Measurements from ENCODE around the gene CTDSPL2. TPM values are rescaled to one million over a fixed set of nuclear protein-coding genes. Genes with fewer than 3 reads are reported as not detected.

CTDSPL2 gene
- total RNA-seq = 10 to 100 TPM; 47.4 to 72.4 (median 54.3) TPM

DNA sequence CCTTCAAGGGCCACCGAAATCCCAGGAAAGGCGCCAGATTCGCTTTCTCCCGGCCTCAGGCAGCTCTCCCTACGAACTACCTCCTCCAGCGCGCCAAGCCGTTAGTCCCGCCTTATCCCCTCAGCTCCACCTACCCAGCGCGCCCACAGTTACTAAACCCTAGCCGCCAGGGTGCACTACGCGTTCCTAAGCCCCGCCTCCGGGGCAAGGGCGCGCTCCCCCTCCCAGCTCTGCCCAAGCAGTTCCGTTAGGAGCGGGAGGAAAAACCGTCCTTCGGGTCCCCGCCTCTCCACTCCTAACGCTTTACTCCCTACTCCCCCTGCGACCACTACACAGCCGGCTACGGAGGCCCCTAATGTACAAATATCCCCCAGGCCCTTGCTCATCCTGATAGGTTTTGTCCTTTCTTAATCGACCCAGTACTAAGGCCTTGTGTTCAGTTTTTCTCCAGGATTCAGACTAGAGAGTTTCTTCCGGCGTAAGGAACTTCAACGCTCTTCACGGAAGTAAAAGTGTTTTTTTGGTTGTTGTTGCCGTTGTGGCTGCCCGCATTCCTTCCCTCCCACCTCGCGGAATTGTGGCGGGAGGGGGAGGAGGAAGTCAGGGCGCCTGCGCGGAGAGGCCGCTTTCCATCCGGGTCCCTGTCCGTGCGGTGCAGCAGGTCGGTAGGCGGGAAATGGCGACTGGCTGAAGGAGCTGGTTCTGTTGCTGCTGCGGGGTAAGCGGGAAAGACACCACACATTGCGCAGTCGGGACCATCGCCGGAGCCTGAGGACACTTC lies at the start of gene CTDSPL2:
Gene CTDSPL2 (plus strand): TSS at position 655 of the 781 bp plus-strand sequence. CDS start 31,386 bp downstream, outside the sequence.
- TF ChIP-seq, protein P1, sequence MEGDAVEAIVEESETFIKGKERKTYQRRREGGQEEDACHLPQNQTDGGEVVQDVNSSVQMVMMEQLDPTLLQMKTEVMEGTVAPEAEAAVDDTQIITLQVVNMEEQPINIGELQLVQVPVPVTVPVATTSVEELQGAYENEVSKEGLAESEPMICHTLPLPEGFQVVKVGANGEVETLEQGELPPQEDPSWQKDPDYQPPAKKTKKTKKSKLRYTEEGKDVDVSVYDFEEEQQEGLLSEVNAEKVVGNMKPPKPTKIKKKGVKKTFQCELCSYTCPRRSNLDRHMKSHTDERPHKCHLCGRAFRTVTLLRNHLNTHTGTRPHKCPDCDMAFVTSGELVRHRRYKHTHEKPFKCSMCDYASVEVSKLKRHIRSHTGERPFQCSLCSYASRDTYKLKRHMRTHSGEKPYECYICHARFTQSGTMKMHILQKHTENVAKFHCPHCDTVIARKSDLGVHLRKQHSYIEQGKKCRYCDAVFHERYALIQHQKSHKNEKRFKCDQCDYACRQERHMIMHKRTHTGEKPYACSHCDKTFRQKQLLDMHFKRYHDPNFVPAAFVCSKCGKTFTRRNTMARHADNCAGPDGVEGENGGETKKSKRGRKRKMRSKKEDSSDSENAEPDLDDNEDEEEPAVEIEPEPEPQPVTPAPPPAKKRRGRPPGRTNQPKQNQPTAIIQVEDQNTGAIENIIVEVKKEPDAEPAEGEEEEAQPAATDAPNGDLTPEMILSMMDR (IDR thresholded peaks at IDR 0.05; ENCODE audit: low read depth) = no peak

DNA sequence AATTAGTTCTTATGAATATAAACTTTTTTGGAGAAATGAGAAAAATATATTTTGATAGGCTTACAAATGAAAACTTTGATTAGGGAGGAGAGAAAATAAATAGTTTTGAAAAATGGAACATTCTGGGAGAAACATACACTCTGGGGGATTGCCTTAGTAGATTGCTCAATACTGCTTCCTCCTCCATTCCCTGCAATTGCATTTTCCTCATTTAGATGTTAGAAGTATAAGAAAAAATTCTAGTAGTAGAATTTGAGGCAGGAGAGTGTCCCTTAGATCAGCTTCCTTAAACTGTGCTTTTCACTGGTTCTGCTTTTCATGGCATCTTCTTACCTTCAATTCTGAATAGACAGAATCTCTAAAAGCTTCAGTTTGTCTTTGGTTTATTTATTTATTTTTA lies 46.2 kb upstream of the CTDSPL2 start:
- TF ChIP-seq, protein P1 (IDR thresholded peaks at IDR 0.05; ENCODE audit: low read depth) = no peak

DNA sequence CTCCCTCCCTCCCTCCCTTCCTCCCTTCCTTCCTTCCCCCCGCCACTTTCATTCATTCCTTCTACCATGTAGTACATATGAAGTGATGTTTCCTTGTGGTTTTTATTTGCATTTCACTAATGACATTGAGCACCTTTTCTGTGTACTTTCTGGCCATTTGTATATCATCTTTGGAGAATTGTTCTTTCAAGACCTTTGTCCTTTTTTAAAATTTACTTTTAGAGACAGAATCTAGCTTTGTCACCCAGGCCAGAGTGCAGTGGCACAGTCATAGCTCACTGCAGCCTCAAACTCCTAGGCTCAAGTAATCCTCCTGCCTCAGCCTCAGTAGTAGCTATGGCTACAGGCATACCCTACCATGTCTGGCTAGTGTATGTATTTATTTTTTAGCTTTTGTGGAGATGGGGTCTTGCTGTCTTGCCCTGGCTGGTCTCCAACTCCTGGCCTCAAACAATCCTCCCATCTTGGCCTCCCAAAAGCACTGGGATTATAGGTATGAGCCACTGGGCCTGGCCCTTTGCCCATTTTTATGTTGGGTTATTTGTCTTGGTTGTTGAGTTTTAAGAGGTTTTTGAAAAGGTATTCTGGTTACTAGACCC lies 42.0 kb upstream of the CTDSPL2 start:
- TF ChIP-seq, protein P1 (IDR thresholded peaks at IDR 0.05; ENCODE audit: low read depth) = no peak

DNA sequence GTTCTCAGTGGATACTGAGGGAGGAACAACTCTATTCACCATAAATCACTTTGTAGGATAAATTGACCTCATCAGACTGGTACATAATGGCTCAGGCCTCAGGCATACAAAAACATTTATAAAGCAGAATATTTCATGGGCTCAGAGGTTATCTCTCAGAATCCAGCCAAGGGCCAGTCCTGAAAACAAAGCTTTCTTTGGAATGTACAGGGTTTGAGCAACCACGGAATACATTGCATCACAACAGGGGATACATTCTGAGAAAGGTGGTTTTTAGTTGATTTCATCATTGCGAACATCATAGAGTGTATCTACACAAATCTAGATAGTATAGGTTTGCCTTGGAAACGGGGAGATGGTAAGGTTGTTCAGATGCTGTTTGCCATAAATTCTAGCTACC lies 33.4 kb upstream of the CTDSPL2 start:
- TF ChIP-seq, protein P1 (IDR thresholded peaks at IDR 0.05; ENCODE audit: low read depth) = no peak

DNA sequence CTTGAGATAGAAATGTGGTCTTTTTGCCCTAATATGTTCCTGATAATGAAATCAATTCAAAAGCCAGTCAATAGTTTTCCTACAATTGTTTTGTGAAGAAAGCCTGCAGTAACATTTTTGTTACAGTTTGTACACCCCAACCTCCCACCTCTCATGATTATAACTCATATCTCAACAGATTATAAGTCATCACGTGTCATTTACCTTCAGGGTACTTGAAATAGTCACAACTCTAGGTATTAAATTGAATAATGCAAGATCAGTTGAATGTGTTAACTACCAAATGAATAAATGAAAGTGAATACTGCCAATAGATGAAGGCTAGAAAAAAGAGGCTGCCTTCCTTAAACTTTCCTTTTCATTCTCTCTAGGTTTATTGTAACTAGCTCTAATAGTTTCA lies 32.9 kb upstream of the CTDSPL2 start:
- TF ChIP-seq, protein P1 (IDR thresholded peaks at IDR 0.05; ENCODE audit: low read depth) = no peak

DNA sequence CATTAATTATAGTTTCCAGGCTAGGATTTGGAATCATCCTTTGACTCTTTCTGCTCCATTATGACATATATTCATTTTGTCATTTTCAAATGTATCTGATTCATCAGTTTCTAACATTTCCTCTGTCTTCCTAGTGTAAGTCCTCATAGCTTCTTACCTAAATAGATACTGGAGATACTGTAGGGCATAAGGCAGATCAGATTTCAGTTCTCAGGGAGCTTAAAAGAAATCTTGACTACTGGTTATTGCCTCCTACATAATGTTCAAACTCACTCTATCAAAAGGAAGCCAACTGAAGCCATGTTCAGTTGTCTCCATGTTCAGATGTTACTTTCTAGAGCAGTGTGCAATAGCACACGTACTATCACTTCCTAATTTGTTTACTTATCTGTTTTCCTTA lies 29.6 kb upstream of the CTDSPL2 start:
- TF ChIP-seq, protein P1 (IDR thresholded peaks at IDR 0.05; ENCODE audit: low read depth) = no peak

DNA sequence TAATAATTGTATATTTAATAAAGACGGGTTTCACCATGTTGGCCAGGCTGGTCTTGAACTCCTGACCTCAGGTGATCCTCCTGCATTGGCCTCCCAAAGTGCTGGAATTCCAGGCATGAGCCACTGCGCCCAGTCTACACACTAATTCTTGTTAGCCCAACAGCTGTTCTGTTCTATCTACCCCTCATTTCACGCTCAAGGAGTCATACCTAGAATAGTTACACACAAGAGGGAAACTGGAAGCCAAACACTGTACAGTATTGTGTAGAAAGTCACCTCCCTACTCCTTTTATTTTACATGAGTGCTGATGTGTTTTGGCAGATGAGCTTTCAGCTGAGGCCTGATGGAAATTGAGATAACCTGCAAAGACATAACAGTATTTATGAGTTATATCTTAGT lies 13.4 kb upstream of the CTDSPL2 start:
- TF ChIP-seq, protein P1 (IDR thresholded peaks at IDR 0.05; ENCODE audit: low read depth) = no peak
